CD14-positive monocyte (primary cell): Measurements from ENCODE around the gene IRF2. TPM values are rescaled to one million over a fixed set of nuclear protein-coding genes. Genes with fewer than 3 reads are reported as not detected.

Experiments
- DNase-seq, 3 donors: peaks; one replicate each; pipeline ENCODE4 v3.0.0-alpha.2; 2011 to 2022
- H2AFZ ChIP-seq: 2 replicates; pipeline ENCODE4 v1.6.0; 2012; ENCODE audit warnings: mild to moderate bottlenecking, low read depth, low read length, inconsistent platforms; ENCODE audit not compliant: insufficient read depth, poor library complexity, severe bottlenecking
- H3K27ac ChIP-seq, 2 donors: 1 replicate in 1 of 2; 2 replicates in 1 of 2; pipeline ENCODE4 v1.5.1; 2012 to 2013; ENCODE audit warnings: low read length in 2 of 2, control low read depth in 1 of 2, inconsistent platforms in 1 of 2, low read depth in 1 of 2, mild to moderate bottlenecking in 1 of 2
- H3K27me3 ChIP-seq, 2 donors: one replicate each; pipeline versions ENCODE4 v1.6.0 to v1.6.1; 2011 to 2013; ENCODE audit warnings: low read length in 2 of 2; ENCODE audit not compliant: control insufficient read depth in 2 of 2, insufficient read depth in 2 of 2
- H3K36me3 ChIP-seq, 2 donors: replicated peaks in 1 of 2; 1 replicate in 1 of 2; 2 replicates in 1 of 2; pipeline versions ENCODE4 v1.5.1 to v1.6.1; 2012 to 2013; ENCODE audit warnings: low read length in 2 of 2, control low read depth in 1 of 2, inconsistent platforms in 1 of 2, mild to moderate bottlenecking in 1 of 2; ENCODE audit not compliant: insufficient read depth in 2 of 2, control insufficient read depth in 1 of 2
- H3K4me1 ChIP-seq, 2 donors: 1 replicate in 1 of 2; 2 replicates in 1 of 2; pipeline versions ENCODE4 v1.5.1 to v1.6.1; 2012 to 2013; ENCODE audit warnings: low read length in 2 of 2, control low read depth in 1 of 2, inconsistent platforms in 1 of 2, mild to moderate bottlenecking in 1 of 2, moderate library complexity in 1 of 2; ENCODE audit not compliant: insufficient read depth in 2 of 2, control insufficient read depth in 1 of 2
- H3K4me2 ChIP-seq: replicated peaks from 2 replicates; pipeline ENCODE3; 2012; ENCODE audit warnings: low read length, moderate library complexity, mild to moderate bottlenecking; ENCODE audit not compliant: poor library complexity, severe bottlenecking; ENCODE audit errors: extremely low read depth
- H3K4me3 ChIP-seq, 3 experiments: fragments of 200-600 bp in 1 of 3; sonication (generic) in 1 of 3; replicated peaks in 1 of 3; 1 replicate in 2 of 3; 2 replicates in 1 of 3; pipeline ENCODE4 v1.5.1; 2011 to 2013; ENCODE audit warnings: low read length in 3 of 3, mild to moderate bottlenecking in 3 of 3, control low read depth in 2 of 3, low read depth in 2 of 3, inconsistent platforms in 1 of 3, moderate library complexity in 1 of 3
- H3K79me2 ChIP-seq: 2 replicates; pipeline ENCODE4 v1.6.0; 2012; ENCODE audit warnings: mild to moderate bottlenecking, control low read depth, inconsistent platforms, low read length, moderate library complexity; ENCODE audit not compliant: insufficient read depth
- H3K9ac ChIP-seq: 2 replicates; pipeline ENCODE4 v1.6.0; 2017; ENCODE audit warnings: low read length, mild to moderate bottlenecking; ENCODE audit not compliant: insufficient read depth, poor library complexity, severe bottlenecking
- H3K9me3 ChIP-seq, 2 donors: replicated peaks in 1 of 2; 1 replicate in 1 of 2; 2 replicates in 1 of 2; pipeline versions ENCODE4 v1.5.1 to v1.6.1; 2012 to 2013; ENCODE audit warnings: low read length in 2 of 2, control low read depth in 1 of 2; ENCODE audit not compliant: control insufficient read depth in 1 of 2, insufficient read depth in 1 of 2
- H4K20me1 ChIP-seq: 2 replicates; pipeline ENCODE4 v1.6.0; 2012; ENCODE audit warnings: mild to moderate bottlenecking, low read length, control low read depth, moderate library complexity; ENCODE audit not compliant: insufficient read depth
- H3K27ac Mint-ChIP-seq, 7 donors: one replicate each; pipeline ENCODE4 v1.8.0; 2020; ENCODE audit warnings: mild to moderate bottlenecking in 7 of 7, mixed read lengths in 7 of 7, moderate library complexity in 6 of 7, inconsistent platforms in 2 of 7
- H3K27me3 Mint-ChIP-seq, 3 donors: one replicate each; pipeline ENCODE4 v1.8.0; 2021 to 2022; ENCODE audit warnings: low read depth in 3 of 3, mild to moderate bottlenecking in 3 of 3, mixed read lengths in 3 of 3, moderate library complexity in 3 of 3, inconsistent platforms in 1 of 3
- H3K36me3 Mint-ChIP-seq, 2 donors: one replicate each; pipeline ENCODE4 v1.8.0; 2020; ENCODE audit warnings: mixed read lengths in 2 of 2, inconsistent platforms in 1 of 2, mild to moderate bottlenecking in 1 of 2
- H3K4me1 Mint-ChIP-seq: one replicate; pipeline ENCODE4 v1.8.0; 2020; ENCODE audit warnings: mild to moderate bottlenecking, mixed read lengths
- H3K4me3 Mint-ChIP-seq, 2 donors: one replicate each; pipeline ENCODE4 v1.8.0; 2020; ENCODE audit warnings: mild to moderate bottlenecking in 2 of 2, mixed read lengths in 2 of 2, moderate library complexity in 1 of 2
- H3K9me3 Mint-ChIP-seq, 7 donors: one replicate each; pipeline ENCODE4 v1.8.0; 2020 to 2022; ENCODE audit warnings: mixed read lengths in 7 of 7, mild to moderate bottlenecking in 6 of 7, moderate library complexity in 6 of 7, inconsistent platforms in 2 of 7
- CTCF ChIP-seq: fragments of 200-600 bp; IDR thresholded peaks from one replicate; pipeline ENCODE4 v1.8.0; 2022; ENCODE audit warnings: antibody characterized with exemption, mild to moderate bottlenecking
- WGBS: methylation state at CpG from one replicate; pipeline ENCODE4 v1.1.5; 2013; ENCODE audit warnings: missing lambda C conversion rate; ENCODE audit not compliant: insufficient coverage; 5-methylcytosine and 5-hydroxymethylcytosine counted together
- intact Hi-C, 2 donors: fragments of 100-400 bp; cut with micrococcal nuclease; formaldehyde crosslinking; loops; one replicate each; pipeline versions ENCODE4 v1.15.0 to v1.15.1; 2023
- polyA plus RNA-seq, 3 donors: library from polyadenylated mRNA; depleted of rRNA in 1 of 3; unstranded in 2 of 3; stranded (reverse) in 1 of 3; fragments of 300-500 nt in 2 of 3; fragments of >200 nt in 1 of 3; fragmentation: Illumina TruSeq in 2 of 3; gene quantifications; 1 replicate in 2 of 3; 2 replicates in 1 of 3; pipeline ENCODE4 v1.2.3, GENCODE V29; 2012 to 2021

IRF2 gene
- polyA plus RNA-seq, 3 donors = 51.3 to 76.8 (median 56.1) TPM

- Histone ChIP-seq H3K27me3 (no peaks in the 10 kb centered on the region), H2AFZ (no peak overlapping the region), H3K4me3 (no peak overlapping the region), H3K36me3 (peaks cover 0 to 29% of the 10 kb centered on the region in 2 donors), H3K27ac (peak overlapping the region in 1 of 2 donors; percentile 32), H4K20me1 (peaks cover 99% of the 10 kb centered on the region), H3K9ac (no peak overlapping the region), H3K9me3 (no peaks in the 10 kb centered on the region), H3K4me1 (peaks cover 33 to 39% of the 10 kb centered on the region in 2 donors), H3K79me2 (peaks cover 92% of the 10 kb centered on the region), H3K4me2 (no peak overlapping the region)
- no peak for TF ChIP-seq CTCF
- Mint-ChIP-seq H3K9me3 (no peaks in the 10 kb centered on the region), H3K4me3 (no peak overlapping the region), H3K4me1 (peaks cover 71% of the 10 kb centered on the region), H3K27me3 (no peaks in the 10 kb centered on the region), H3K27ac (peak overlapping the region in 2 of 7 donors; percentile 48 to 74), H3K36me3 (peaks cover 25 to 30% of the 10 kb centered on the region in 2 donors)
- intact Hi-C loops = no loop called here
- no peak for DNase-seq
- 79% methylated on average over 12 of the region's 13 CpGs for WGBS
Observed at GRCh38 chr4:184441461-184442313, 32.7 kb downstream of the IRF2 start.

- 100% methylated on average over 5 of the region's 8 CpGs for WGBS
- Histone ChIP-seq H3K27ac (peak overlapping the region in 1 of 2 donors; percentile 32), H3K4me2 (no peak overlapping the region), H3K79me2 (peaks cover 92% of the 10 kb centered on the region), H3K27me3 (no peaks in the 10 kb centered on the region), H3K4me3 (no peak overlapping the region), H3K4me1 (peaks cover 33 to 37% of the 10 kb centered on the region in 2 donors), H4K20me1 (peaks cover 99% of the 10 kb centered on the region), H3K9me3 (no peaks in the 10 kb centered on the region), H3K36me3 (peaks cover 0 to 29% of the 10 kb centered on the region in 2 donors), H3K9ac (no peak overlapping the region), H2AFZ (no peak overlapping the region)
- Mint-ChIP-seq H3K4me3 (no peak overlapping the region), H3K27me3 (no peaks in the 10 kb centered on the region), H3K9me3 (no peaks in the 10 kb centered on the region), H3K4me1 (peaks cover 62% of the 10 kb centered on the region), H3K36me3 (peaks cover 20 to 25% of the 10 kb centered on the region in 2 donors), H3K27ac (peak overlapping the region in 3 of 7 donors; percentile 54 to 72 (median 63))
- no peak for DNase-seq
- TF ChIP-seq CTCF = no peak
- intact Hi-C loops = no loop called here
Observed at GRCh38 chr4:184440595-184441358, 33.6 kb downstream of the IRF2 start.
